IMR-90 (cell line): ENCODE measurements around the gene RPS6KA5.
"Not testable (repeated sequence)": the region's sequence is repeated elsewhere in the genome, so short reads cannot be mapped to it uniquely, and the experiment has no call there.

Source experiments
- CTCF ChIP-seq: conservative IDR thresholded peaks from 2 replicates; pipeline ENCODE4 v1.5.1; 2012; ENCODE audit warnings: mild to moderate bottlenecking, low read depth, low read length, improper control_type of control experiment
- MAZ ChIP-seq: IDR thresholded peaks from 2 replicates; pipeline ENCODE4 v1.6.1; 2012; ENCODE audit warnings: low read depth, mild to moderate bottlenecking, low read length, improper control_type of control experiment, moderate library complexity, borderline replicate concordance
- MXI1 ChIP-seq: IDR thresholded peaks from 2 replicates; pipeline ENCODE4 v1.6.1; 2012; ENCODE audit warnings: low read depth, mild to moderate bottlenecking, low read length, moderate library complexity, borderline replicate concordance
- POLR2A ChIP-seq: IDR thresholded peaks from 2 replicates; pipeline ENCODE4 v1.6.1; 2012; ENCODE audit warnings: mild to moderate bottlenecking, low read depth, low read length

- TF ChIP-seq CTCF, MAZ, POLR2A, MXI1: not testable (repeated sequence)
Observed at GRCh38 chr14:90980636-90981035, 79.8 kb downstream of the RPS6KA5 start.
